Measurements from ENCODE around the gene RPH3AL.

RPH3AL gene

DNA sequence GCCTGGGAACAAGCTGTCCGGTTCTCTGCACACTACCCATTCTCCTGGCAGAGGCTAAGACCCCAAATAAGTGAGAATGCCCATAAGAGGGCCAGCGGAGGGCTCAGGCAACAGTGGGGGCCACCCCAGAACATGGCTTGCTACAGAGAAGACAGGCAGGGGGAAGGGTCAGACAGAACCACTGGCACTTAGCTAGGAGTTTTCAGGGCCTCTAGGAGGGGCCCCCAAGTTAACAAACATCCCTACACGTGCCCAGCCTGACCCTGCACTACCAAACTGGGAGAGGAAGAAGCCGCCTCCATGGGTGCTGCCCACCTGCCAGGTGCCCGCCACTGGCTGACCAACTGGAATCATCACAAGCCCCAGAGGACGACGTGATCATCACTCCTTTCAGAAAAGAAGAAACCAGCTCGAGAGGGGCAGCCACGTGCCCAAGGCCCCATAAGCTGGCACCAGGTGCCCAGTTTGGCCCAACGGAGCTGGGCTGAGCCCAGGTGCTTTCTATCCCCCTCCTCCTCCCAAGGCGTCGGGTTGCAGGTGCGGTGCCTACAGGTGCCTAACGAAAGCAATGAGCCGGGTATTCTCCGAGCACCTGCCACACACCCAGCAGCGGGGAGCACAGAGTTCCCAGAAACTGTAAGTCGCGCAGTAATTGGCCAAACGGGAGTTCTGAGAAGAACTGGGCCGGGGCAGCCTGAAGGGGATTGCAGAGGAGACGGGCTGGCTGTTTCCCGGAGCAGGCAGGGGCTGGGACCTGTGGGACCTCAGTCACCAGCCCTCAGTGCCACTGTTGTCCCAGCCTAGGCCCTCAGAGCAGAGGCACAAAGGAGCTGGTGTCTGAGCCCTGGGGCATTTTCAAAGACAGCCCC, 13.2 kb downstream of the RPH3AL start:
- no peak for DNase-seq (ENCODE audit: low read depth, low spot score)
- H3K4me3 ChIP-seq (ENCODE audit: low read length) = no peak overlapping the region

DNA sequence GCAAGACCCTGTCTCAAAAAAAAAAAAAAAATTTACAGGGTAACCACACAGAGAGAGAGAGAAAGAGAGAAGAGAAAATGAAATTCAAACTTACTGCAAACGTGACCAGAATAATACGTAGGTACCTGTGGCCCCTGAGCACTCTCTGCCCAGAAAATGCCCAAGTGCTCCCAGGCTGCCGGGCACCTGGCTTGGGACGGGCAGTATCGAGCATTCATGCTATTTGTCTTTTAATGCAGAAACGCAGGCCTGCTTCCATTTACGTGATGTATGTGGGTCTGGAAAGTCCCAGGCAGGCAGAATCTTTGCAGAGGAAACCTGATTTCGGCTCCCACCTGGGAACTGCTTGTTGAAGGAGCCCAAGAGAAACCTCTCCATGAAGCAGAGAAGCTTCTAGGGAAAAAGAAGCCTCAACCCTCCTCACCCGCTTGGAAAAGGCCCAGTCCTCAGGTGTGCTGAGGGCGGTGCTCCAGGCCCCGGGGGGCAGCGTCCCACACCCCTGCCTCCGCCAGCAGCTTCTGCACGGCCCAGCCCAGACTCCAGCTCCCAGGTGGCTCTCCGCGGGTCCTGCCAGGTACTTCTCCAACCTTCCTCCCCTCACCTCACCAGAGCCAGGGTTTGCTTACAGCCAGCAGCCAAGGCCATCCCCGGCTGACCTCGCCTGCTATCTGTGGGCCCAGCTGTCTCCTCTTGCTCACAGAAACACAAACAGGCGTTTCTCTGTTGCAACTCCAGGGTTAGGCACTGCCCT, 14.0 kb downstream of the RPH3AL start:
- DNase-seq (ENCODE audit: low read depth, low spot score) = no peak
- H3K4me3 ChIP-seq (ENCODE audit: low read length) = no peak overlapping the region

DNA sequence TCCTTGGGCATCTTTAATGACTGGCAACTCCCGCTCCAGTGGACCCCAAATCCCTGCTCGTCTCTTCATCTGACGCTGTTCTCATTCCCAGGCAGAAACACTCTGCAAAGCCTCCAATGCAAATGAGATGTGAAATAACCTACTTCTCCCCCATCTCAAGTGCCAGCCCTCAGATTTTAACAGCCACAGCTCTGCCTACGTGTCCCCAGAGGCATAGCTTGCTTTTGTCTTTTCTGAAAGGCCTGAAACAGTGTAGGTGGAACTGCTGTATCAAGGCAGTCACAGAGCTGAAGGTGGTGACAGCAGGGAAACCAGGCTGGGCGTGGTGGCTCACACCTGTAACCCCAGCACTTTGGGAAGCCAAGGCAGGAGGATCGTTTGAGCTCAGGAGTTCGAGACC, 14.7 kb downstream of the RPH3AL start:
- DNase-seq (ENCODE audit: low read depth, low spot score) = no peak
- no peak overlapping the region for H3K4me3 ChIP-seq (ENCODE audit: low read length)

DNA sequence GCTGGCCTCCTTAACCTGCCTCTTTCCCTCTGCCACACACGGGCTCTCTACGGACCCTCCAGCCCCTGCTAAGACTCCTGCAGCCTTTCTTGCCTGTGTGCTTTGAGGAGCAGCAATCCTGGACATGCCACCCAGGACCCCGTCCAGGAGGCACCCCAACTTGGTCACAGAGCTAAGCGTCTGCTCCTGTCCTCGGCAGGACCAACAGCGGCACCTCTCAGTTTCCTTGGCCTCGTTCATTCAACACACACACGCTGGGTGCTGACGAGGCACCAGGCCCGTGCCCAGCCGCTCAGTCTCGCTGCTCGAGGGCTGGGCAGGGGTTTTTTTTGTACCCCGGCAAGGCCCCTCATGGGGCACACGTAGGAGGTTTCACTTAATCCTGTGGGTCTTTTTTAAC, 15.2 kb downstream of the RPH3AL start:
- no peak for DNase-seq (ENCODE audit: low read depth, low spot score)
- H3K4me3 ChIP-seq (ENCODE audit: low read length) = no peak overlapping the region

DNA sequence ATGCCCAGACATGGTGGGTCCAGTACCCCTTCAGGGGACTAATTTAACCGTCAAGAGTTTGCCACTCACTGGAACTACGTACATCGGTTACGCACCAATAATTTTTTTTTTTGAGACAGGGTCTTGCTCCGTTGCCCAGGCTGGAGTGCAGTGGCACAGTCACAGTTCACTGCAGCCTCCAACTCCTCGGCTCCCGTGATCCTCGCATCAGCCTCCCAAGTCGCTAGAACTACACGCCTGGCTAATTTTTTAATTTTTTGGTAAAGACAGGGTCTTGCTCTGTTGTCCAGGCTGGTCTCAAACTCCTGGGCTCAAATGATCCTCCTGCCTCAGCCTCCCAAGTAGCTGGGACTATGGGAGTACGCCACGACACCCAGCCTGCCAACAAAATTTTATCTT, 15.6 kb downstream of the RPH3AL start:
- H3K4me3 ChIP-seq (ENCODE audit: low read length) = no peak overlapping the region
- DNase-seq (ENCODE audit: low read depth, low spot score) = no peak

DNA sequence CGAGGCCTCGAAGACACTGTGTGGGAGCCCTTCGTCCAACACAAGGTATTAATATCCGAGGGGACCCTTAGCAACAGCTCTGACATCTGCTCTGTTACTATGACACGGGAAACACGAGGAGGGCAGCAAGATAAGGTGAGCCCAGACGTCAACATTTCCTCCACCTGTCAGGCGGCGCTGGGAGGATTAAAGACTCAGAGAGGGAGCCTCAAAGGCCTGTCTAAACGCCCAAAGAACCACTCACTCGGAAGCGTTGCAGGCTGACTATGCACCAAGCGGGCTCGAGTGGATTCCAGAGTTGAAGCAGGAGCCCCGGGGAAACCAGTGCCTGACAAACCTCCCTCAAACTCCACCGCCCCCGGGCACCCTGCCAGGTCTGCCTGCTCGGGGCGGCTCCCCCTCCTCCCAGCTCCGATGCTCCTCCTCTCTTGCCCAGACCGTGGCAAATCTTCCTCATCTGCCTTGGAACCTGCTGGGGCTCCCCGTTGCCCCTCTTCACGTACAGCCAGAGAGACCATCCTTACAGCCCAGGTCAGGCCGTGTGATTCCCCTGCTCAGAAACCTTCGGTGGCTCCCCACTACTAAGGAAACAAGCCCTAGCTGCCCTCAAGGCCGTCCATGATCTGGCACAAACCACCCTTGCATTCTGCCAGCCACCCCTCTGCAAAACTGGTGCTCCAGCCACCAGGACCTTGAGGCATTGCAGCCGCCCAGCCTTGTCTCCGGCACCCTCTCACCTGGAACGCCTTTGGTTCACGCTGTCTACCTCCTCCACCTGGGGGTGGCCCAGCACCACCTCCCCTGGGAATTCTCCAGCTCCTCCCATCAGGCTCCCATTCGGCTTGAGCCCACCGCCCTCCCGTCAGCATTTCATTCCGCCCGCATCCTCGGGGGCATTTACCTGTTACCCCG, 16.2 kb downstream of the RPH3AL start:
- no peak overlapping the region for H3K4me3 ChIP-seq (ENCODE audit: low read length)
- no peak for DNase-seq (ENCODE audit: low read depth, low spot score)

DNA sequence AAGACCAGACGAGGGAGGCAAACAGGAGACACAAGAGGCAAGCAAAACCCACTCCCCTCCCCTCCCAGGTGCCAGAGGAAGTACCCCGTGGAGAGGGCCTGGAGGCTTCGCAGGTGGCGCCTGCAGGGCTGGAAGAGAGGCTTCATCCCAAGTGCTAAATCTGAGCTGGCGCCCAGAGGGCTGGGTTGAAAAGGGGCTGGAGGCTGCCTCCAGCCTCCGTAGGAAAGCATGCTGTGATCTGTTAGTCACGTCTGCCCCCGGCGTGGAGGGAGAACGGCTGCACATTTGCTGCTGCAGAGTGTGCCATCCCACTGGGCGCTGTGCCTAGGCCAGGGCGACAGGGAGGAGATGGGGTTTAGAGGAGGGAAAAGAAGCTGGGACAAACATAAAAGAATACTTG, 16.9 kb downstream of the RPH3AL start:
- no peak overlapping the region for H3K4me3 ChIP-seq (ENCODE audit: low read length)
- DNase-seq (ENCODE audit: low read depth, low spot score) = no peak

DNA sequence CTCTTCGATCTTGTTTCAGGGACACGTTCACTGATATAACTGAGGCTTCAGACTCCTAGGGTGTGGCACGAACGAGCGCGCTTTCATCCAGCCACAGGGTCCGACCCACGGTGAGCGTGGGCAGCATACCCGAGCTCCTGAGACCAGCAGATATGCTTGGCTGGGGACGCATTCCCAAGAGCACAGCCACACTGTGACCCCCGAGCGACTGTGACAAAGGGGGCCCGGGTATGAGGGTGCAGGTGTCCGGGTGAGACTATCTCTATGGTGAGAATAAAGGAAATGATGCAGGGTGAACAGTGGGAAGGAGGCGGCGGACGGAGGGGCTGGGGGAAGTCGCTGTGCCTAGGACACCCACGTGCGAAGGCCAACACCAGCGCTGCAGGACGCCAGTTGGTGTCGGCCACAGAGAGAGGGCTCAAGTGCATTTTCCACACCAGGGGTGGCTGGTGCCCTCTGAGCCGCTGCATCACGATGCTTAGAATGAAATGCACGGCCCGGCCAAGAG, 17.6 kb downstream of the RPH3AL start:
- DNase-seq (ENCODE audit: low read depth, low spot score) = no peak
- H3K4me3 ChIP-seq (ENCODE audit: low read length) = no peak overlapping the region

DNA sequence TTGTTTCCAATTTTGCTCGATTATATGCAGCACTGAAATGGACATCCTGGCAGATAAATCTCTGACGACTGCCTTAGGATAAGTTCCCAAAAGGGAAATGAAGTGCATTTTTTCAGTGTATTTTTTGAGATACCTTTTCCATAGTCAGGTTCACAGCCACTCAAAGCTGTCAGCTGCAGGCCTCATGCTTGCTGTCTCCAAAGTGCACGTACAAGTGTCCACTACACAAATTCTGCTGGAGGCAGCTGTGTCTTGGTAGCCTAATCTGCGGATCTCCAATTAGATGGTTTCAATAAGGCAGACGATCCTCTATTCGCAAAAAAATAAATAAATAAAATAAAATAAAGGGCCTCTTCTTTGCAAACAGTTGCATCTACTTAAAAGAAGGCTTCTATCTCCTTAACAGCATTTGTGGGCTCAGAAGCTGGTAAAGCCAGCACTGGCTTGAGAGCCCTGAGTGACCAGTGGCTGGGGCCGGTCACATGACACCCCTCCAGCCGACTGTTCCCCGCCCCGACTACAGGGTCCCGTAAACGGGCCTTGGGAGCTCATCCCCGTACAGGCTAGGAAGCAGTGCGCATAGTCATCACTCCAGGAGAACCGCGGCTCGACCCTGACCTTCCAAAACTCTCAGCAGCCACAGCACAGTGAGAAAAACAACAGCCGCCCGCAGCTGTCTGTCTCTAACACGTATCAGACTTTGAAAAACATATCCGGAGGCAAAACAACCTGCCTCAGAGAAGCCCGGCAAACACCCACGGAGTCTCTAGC, 18.8 kb downstream of the RPH3AL start:
- no peak overlapping the region for H3K4me3 ChIP-seq (ENCODE audit: low read length)
- no peak for DNase-seq (ENCODE audit: low read depth, low spot score)

DNA sequence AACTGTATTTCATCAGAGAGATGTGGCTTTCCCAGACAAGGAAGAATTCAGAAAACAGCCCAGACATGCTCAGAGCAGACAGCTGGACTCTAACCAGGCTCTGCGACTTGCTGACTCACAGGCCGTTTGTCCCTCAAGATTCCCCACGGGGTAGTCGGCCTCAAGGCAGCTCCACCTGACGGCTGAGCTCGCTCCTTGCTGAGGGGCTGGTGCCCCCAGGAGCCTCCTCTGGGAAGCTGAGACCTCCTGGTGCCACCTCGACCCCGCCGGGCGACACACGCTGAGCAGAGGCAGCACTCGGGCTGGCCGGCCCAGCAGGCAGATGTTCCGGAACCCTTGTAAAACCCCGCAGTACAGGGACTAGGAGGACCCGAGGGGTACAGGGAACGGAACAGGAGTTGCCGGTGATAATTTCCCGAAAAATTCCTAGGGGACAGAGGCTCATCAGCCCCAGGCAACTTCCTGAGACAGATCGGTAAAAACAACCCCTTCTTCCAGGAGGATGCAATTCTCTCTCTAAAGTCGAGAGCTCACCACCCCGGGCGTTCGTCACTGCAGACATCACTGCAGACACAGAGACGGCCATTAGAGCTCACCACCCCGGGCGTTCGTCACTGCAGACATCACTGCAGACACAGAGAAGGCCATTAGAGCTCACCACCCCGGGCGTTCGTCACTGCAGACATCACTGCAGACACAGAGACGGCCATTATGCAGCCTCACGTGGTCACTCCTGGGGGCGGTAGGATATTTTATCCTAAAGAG, 19.9 kb downstream of the RPH3AL start:
- no peak for DNase-seq (ENCODE audit: low read depth, low spot score)
- H3K4me3 ChIP-seq (ENCODE audit: low read length) = no peak overlapping the region

DNA sequence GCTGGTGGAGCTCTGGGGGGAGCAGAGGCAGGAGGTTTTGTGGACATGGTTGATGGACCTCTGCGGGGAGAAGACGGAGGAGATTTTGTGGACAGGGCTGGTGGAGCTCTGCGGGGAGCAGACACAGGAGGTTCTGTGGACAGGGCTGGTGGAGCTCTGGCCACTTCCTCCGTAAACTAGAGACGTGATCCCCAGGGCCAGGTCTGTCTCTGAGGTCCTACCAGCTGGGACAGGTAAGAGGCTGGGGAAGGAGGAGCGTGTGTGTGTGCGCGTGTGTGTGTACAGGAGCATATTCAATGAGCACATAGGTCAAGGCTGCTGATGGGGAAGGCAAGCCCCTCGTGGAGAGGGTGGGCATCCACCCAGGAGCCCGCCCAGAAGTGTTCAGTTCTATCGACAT, 20.6 kb downstream of the RPH3AL start:
- H3K4me3 ChIP-seq (ENCODE audit: low read length) = no peak overlapping the region
- DNase-seq (ENCODE audit: low read depth, low spot score) = no peak

DNA sequence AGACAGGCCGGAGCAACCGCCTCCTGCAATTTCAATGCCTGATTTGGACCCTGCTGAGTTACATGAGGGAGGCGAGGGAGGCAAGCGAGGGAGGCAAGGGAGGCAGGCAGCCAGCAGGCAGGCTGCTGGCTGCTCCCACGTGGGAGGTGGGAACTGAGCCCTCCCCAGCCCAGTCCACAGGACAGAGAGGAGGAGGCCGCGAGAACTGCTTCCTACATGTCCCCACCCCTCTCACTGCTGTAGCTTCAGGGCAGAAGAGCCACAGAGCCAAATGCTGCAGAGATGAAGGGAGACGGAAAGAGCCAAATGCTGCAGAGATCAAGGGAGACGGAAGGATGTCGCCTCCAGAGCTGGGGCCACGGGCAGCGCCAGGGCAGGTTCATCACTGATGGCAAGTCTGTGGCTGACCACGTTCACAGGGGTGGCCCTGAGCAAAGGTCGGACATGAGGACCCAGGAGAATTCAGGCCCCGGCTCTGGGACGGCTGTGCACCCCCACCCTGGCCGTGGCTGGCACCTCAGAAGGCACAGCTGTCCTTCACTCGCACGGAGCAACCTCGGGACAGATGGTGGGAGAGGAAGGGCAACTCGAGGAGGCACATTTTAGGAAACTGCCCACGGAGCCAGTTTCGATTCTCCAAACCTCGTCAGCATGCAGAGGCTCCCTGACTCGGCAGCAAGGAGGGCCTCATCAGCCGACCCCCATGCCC, 21.5 kb downstream of the RPH3AL start:
- H3K4me3 ChIP-seq (ENCODE audit: low read length) = peak overlapping the region; percentile 11; the same call in 1 of the 2 replicates
- DNase-seq (ENCODE audit: low read depth, low spot score) = peak; percentile 85

DNA sequence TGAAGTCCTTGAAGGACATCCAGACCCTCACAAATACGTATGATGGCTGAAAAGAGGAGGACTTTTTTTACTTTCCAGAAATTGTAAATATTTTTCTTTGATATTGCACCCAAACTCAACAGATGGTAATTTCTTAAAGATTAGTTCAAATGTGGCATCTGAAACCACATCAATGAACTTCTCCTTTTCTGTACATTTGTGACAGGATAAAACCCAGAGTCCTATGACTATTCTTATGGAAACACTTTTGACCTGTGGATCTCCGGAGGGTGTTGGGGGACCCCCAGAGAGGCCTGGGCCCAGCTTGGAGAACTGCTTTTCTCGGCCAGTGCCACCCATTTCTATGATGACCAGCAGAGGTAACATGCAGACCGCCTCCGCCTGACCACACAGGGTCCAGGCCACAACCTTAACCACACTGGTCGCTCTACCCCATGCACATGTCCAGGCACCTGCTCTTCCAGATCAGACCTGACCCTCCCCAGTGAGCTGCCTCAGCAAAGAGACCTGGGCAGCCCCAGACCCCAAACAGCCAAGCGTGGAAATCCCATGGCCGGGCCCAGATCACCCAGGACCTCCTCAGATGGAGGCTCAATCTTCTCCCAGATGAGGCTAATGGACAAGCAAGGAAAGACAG, 22.7 kb downstream of the RPH3AL start:
- H3K4me3 ChIP-seq (ENCODE audit: low read length) = no peak overlapping the region
- no peak for DNase-seq (ENCODE audit: low read depth, low spot score)

DNA sequence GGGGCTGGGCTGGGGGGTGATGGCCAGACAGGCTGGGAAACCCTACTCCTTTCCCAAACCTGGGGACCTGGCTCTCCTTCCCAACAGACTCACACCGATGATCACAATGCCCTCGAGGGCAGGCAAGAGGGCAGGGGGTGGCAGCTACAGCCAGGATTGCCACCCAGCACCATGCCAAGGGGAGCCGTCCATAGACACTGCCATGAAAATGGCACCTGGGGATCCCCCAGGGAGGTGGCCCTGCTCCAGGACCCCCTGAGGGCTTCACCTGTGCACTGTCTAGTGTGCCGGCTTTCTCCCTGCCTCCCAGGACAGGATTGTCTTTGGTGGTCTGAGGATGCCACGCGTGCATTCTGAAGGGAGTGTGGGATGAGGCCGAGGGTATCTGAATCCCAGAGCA, 24.6 kb downstream of the RPH3AL start:
- no peak for DNase-seq (ENCODE audit: low read depth, low spot score)
- no peak overlapping the region for H3K4me3 ChIP-seq (ENCODE audit: low read length)

DNA sequence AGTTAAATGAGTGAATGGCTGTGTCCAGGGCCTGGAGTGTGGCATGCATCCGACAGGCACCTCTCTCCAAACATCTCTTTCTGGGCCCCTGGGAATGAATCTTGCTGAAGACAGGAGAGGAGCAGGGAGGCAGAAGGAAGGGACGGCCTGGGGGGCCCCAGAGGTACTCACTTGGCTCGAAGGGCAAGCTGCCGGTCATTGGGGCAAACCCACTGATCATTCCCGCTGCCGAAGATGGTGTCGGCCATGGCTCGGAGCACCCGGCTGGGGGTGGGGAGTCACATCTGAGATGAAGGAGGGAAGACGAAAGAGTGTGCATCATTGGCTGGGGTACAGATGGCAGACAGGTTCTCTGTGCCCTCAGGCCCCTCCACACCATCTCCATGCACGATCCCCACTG, 25.3 kb downstream of the RPH3AL start:
- DNase-seq (ENCODE audit: low read depth, low spot score) = no peak

DNA sequence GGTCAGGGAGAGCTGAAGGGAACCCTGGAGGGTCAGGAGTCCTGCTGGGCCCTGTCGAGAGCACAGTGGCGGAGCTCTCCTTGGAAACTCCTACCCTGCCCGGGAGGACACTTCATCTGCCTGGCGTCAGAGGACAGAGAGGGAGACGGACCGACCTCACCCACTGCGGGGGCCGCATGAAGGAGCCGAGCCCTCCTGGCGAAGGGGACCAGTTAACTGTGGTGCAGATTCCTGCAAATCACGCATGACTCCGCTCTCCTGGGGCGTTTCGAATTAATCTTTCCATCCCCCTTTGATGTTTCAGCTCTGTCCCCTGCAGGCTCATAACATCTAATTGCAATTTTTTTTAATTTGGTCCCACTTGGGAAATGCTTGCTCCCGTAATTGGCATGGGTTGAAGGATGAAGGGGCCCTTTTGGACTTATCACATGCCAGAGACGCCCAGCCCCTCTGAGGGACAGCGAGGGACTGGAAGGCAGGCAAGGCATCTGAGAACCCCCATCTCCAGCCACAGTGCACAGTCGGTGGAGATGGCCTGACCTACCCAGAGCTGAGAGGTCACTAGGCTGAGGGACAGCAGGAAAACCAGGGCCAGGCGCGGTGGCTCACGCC, 26.5 kb downstream of the RPH3AL start:
- no peak for DNase-seq (ENCODE audit: low read depth, low spot score)

More for the DNA sequence above, 25.3 kb downstream of the RPH3AL start:
- H3K4me3 ChIP-seq (ENCODE audit: low read length) = no peak overlapping the region

More for the DNA sequence above, 26.5 kb downstream of the RPH3AL start:
- no peak overlapping the region for H3K4me3 ChIP-seq (ENCODE audit: low read length)

Measured in Jurkat, Clone E6-1 (cell line).